ENCODE measurements around the gene MPC2. TPM values are rescaled to one million over a fixed set of nuclear protein-coding genes. Genes with fewer than 3 reads are reported as not detected.
"Not testable (repeated sequence)": the region's sequence is repeated elsewhere in the genome, so short reads cannot be mapped to it uniquely, and the experiment has no call there.

Gene MPC2
- total and polyA plus RNA-seq, 2 donors, result 67.9 to 74.4 TPM

- Histone ChIP-seq H3K27ac (ENCODE audit: low read depth in 1 of 2, low read length in 1 of 2) (no peak overlapping the region), H3K27me3 (ENCODE audit: control insufficient read depth in 2 of 2, insufficient read depth in 1 of 2, low read length in 1 of 2) (no peaks in the 10 kb centered on the region), H3K36me3 (ENCODE audit: control insufficient read depth in 2 of 2, insufficient read depth in 2 of 2, low read length in 1 of 2) (no peaks in the 10 kb centered on the region), H3K4me3 (ENCODE audit: low read length in 2 of 2) (no peak overlapping the region), H3K4me1 (ENCODE audit: control insufficient read depth in 2 of 2, insufficient read depth in 2 of 2, low read length in 2 of 2) (peaks cover 0 to 3% of the 10 kb centered on the region in 2 donors), H3K9me3 (ENCODE audit: control insufficient read depth in 2 of 2, insufficient read depth in 1 of 2, low read length in 1 of 2) (peaks cover 1 to 5% of the 10 kb centered on the region in 2 donors)
- 98% methylated on average over 4 of the region's 4 CpGs for WGBS
- DNase-seq (ENCODE audit: low read depth in 6 of 9, low spot score in 9 of 9), result peak in 1 of 9 donors; percentile 7
Observed at GRCh38 chr1:167904652-167905130, 32.2 kb downstream of the MPC2 start.

- H3K27ac ChIP-seq (ENCODE audit: low read depth in 1 of 2, low read length in 1 of 2), result no peak overlapping the region
- H3K4me1 ChIP-seq (ENCODE audit: control insufficient read depth in 2 of 2, insufficient read depth in 2 of 2, low read length in 2 of 2), result peaks cover 0 to 3% of the 10 kb centered on the region in 2 donors
- H3K4me3 ChIP-seq (ENCODE audit: low read length in 2 of 2), result no peak overlapping the region
- 97% methylated on average over 4 of the region's 4 CpGs for WGBS
- H3K9me3 ChIP-seq (ENCODE audit: control insufficient read depth in 2 of 2, insufficient read depth in 1 of 2, low read length in 1 of 2), result no peaks in the 10 kb centered on the region
- H3K27me3 ChIP-seq (ENCODE audit: control insufficient read depth in 2 of 2, insufficient read depth in 1 of 2, low read length in 1 of 2), result no peaks in the 10 kb centered on the region
- H3K36me3 ChIP-seq (ENCODE audit: control insufficient read depth in 2 of 2, insufficient read depth in 2 of 2, low read length in 1 of 2), result no peaks in the 10 kb centered on the region
- DNase-seq (ENCODE audit: low read depth in 6 of 9, low spot score in 9 of 9), result no peak
Observed at GRCh38 chr1:167900907-167901306, 36.0 kb downstream of the MPC2 start.

DNA sequence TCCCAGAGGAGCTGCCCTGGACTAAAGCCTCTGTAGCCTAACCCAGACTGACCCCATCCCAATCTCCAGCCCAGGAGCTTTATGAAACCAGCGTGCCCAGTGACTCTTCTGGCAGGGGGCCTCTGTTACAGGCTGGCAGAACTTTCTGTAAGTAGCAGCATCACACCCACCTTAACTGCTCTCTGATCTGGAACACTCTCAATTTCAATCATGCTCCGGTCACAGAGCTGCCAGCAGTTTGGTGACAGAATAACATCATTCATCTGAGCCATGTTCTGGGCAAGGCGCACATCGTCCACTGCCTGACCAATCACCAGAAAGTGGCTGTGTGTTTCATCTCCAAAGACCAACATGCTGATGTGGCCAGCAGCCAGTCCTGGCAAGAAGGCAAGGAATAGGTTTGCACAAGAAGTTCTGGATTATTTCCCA, 37.6 kb downstream of the MPC2 start:
- H3K27me3 ChIP-seq (ENCODE audit: control insufficient read depth in 2 of 2, insufficient read depth in 1 of 2, low read length in 1 of 2), result no peaks in the 10 kb centered on the region
- no peak for DNase-seq (ENCODE audit: low read depth in 6 of 9, low spot score in 9 of 9)
- H3K4me1 ChIP-seq (ENCODE audit: control insufficient read depth in 2 of 2, insufficient read depth in 2 of 2, low read length in 2 of 2), result no peaks in the 10 kb centered on the region
- no peaks in the 10 kb centered on the region for H3K9me3 ChIP-seq (ENCODE audit: control insufficient read depth in 2 of 2, insufficient read depth in 1 of 2, low read length in 1 of 2)
- no peak overlapping the region for H3K27ac ChIP-seq (ENCODE audit: low read depth in 1 of 2, low read length in 1 of 2)
- WGBS, result 97% methylated on average over 4 of the region's 4 CpGs
- no peak overlapping the region for H3K4me3 ChIP-seq (ENCODE audit: low read length in 2 of 2)
- H3K36me3 ChIP-seq (ENCODE audit: control insufficient read depth in 2 of 2, insufficient read depth in 2 of 2, low read length in 1 of 2), result no peaks in the 10 kb centered on the region

DNA sequence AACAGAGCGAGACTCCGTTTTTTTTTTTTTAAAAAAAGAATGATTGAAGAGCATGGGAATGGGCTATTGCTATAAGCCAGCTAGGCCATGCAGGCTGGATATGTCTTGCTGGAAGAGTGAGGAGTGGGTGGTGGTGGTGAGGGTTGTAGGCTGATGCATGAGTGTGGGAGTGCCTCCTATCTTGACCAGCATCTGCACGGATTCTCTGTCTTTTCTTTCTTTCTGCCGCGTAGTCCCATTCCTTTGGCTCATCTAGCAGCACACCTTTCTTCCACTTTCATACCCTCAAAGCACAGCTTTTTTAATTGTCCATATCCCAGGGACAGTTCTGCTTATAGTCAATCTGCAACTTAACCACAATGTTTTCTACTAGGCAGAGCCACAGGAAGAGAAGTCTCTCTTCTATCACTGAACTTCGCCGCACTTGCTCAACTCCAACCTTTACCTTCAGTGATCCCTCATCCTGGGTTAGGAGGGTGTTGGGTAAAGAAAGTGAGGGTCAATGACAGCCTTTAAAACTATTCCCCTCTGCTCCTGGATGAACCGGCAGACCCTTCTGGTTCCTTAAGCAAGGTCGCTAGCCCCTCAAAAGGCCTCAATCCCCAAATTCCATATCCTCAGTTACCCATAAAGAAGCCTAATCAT, 38.2 kb downstream of the MPC2 start:
- Histone ChIP-seq H3K4me3 (ENCODE audit: low read length in 2 of 2) (no peak overlapping the region), H3K36me3 (ENCODE audit: control insufficient read depth in 2 of 2, insufficient read depth in 2 of 2, low read length in 1 of 2) (no peaks in the 10 kb centered on the region), H3K27ac (ENCODE audit: low read depth in 1 of 2, low read length in 1 of 2) (no peak overlapping the region), H3K4me1 (ENCODE audit: control insufficient read depth in 2 of 2, insufficient read depth in 2 of 2, low read length in 2 of 2) (no peaks in the 10 kb centered on the region), H3K27me3 (ENCODE audit: control insufficient read depth in 2 of 2, insufficient read depth in 1 of 2, low read length in 1 of 2) (no peaks in the 10 kb centered on the region), H3K9me3 (ENCODE audit: control insufficient read depth in 2 of 2, insufficient read depth in 1 of 2, low read length in 1 of 2) (no peaks in the 10 kb centered on the region)
- no peak for DNase-seq (ENCODE audit: low read depth in 6 of 9, low spot score in 9 of 9)
- WGBS, result 98% methylated on average over 9 of the region's 9 CpGs

GRCh38 chr1:167893798-167894197, 43.1 kb downstream of the MPC2 start:
- WGBS, result 98% methylated on average over 2 of the region's 2 CpGs

DNA sequence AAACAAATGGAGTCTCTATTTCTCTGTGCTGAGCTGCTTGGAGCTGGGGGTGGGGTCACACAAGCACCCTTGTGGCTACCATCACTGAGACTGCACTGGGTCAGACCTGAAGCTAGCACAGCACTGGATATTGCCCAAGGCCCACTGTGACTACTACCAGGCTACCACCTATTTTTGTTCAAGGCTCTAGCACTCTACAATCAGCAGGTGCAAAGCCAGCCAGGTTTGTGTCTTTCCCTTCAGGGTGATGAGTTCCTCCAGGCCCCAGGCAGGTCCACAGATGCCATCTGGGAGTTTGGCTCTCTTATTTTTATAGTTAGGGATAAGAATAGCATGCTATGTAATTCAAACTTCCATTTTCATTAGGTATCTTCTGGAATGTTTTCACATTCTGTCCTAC, 46.5 kb downstream of the MPC2 start:
- Histone ChIP-seq H3K4me3 (ENCODE audit: low read length in 2 of 2) (no peak overlapping the region), H3K27ac (ENCODE audit: low read depth in 1 of 2, low read length in 1 of 2) (no peak overlapping the region), H3K9me3 (ENCODE audit: control insufficient read depth in 2 of 2, insufficient read depth in 1 of 2, low read length in 1 of 2) (no peaks in the 10 kb centered on the region), H3K27me3 (ENCODE audit: control insufficient read depth in 2 of 2, insufficient read depth in 1 of 2, low read length in 1 of 2) (no peaks in the 10 kb centered on the region), H3K4me1 (ENCODE audit: control insufficient read depth in 2 of 2, insufficient read depth in 2 of 2, low read length in 2 of 2) (no peaks in the 10 kb centered on the region), H3K36me3 (ENCODE audit: control insufficient read depth in 2 of 2, insufficient read depth in 2 of 2, low read length in 1 of 2) (no peaks in the 10 kb centered on the region)
- DNase-seq (ENCODE audit: low read depth in 6 of 9, low spot score in 9 of 9), result no peak

More at GRCh38 chr1:167893798-167894197, 43.1 kb downstream of the MPC2 start:
- Histone ChIP-seq H3K4me1 (ENCODE audit: control insufficient read depth in 2 of 2, insufficient read depth in 2 of 2, low read length in 2 of 2) (no peaks in the 10 kb centered on the region), H3K27ac (ENCODE audit: low read depth in 1 of 2, low read length in 1 of 2) (no peak overlapping the region), H3K27me3 (ENCODE audit: control insufficient read depth in 2 of 2, insufficient read depth in 1 of 2, low read length in 1 of 2) (no peaks in the 10 kb centered on the region), H3K36me3 (ENCODE audit: control insufficient read depth in 2 of 2, insufficient read depth in 2 of 2, low read length in 1 of 2) (no peaks in the 10 kb centered on the region), H3K9me3 (ENCODE audit: control insufficient read depth in 2 of 2, insufficient read depth in 1 of 2, low read length in 1 of 2) (no peaks in the 10 kb centered on the region), H3K4me3 (ENCODE audit: low read length in 2 of 2) (no peak overlapping the region)
- no peak for DNase-seq (ENCODE audit: low read depth in 6 of 9, low spot score in 9 of 9)

GRCh38 chr1:167887187-167887586, 49.7 kb downstream of the MPC2 start:
- not testable (repeated sequence) for H3K27ac ChIP-seq (ENCODE audit: low read depth in 1 of 2, low read length in 1 of 2); DNase-seq (ENCODE audit: low read depth in 6 of 9, low spot score in 9 of 9); H3K4me1 ChIP-seq (ENCODE audit: control insufficient read depth in 2 of 2, insufficient read depth in 2 of 2, low read length in 2 of 2); H3K4me3 ChIP-seq (ENCODE audit: low read length in 2 of 2); H3K27me3 ChIP-seq (ENCODE audit: control insufficient read depth in 2 of 2, insufficient read depth in 1 of 2, low read length in 1 of 2); H3K36me3 ChIP-seq (ENCODE audit: control insufficient read depth in 2 of 2, insufficient read depth in 2 of 2, low read length in 1 of 2); H3K9me3 ChIP-seq (ENCODE audit: control insufficient read depth in 2 of 2, insufficient read depth in 1 of 2, low read length in 1 of 2)
- WGBS, result 95% methylated on average over 2 of the region's 2 CpGs

DNA sequence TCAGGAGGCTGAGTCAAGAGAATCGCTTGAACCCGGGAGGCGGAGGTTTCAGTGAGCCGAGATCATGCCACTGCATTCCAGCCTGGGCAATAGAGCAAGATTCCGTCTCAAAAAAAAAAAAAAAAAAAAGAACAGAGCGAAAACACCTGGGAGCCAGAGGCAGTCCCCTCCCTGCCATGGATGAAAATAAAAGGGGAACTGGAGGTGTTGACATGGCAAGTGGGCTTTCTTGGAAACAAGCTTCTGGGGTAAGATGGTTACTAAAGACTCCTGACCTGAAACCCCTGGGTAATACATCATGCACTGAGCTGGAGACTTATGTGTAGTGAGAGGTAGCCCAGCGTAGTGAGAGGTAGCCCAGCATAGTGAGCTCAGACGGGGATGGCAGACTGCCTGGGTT, 54.5 kb downstream of the MPC2 start:
- 91% methylated on average over 8 of the region's 8 CpGs for WGBS
- H3K27me3 ChIP-seq (ENCODE audit: control insufficient read depth in 2 of 2, insufficient read depth in 1 of 2, low read length in 1 of 2), result no peaks in the 10 kb centered on the region
- no peaks in the 10 kb centered on the region for H3K36me3 ChIP-seq (ENCODE audit: control insufficient read depth in 2 of 2, insufficient read depth in 2 of 2, low read length in 1 of 2)
- H3K4me1 ChIP-seq (ENCODE audit: control insufficient read depth in 2 of 2, insufficient read depth in 2 of 2, low read length in 2 of 2), result no peaks in the 10 kb centered on the region
- H3K27ac ChIP-seq (ENCODE audit: low read depth in 1 of 2, low read length in 1 of 2), result no peak overlapping the region
- H3K4me3 ChIP-seq (ENCODE audit: low read length in 2 of 2), result no peak overlapping the region
- H3K9me3 ChIP-seq (ENCODE audit: control insufficient read depth in 2 of 2, insufficient read depth in 1 of 2, low read length in 1 of 2), result no peaks in the 10 kb centered on the region
- DNase-seq (ENCODE audit: low read depth in 6 of 9, low spot score in 9 of 9), result no peak

GRCh38 chr1:167881786-167882185, 55.1 kb downstream of the MPC2 start:
- no peaks in the 10 kb centered on the region for H3K9me3 ChIP-seq (ENCODE audit: control insufficient read depth in 2 of 2, insufficient read depth in 1 of 2, low read length in 1 of 2)
- H3K4me1 ChIP-seq (ENCODE audit: control insufficient read depth in 2 of 2, insufficient read depth in 2 of 2, low read length in 2 of 2), result no peaks in the 10 kb centered on the region
- H3K4me3 ChIP-seq (ENCODE audit: low read length in 2 of 2), result no peak overlapping the region
- DNase-seq (ENCODE audit: low read depth in 6 of 9, low spot score in 9 of 9), result no peak
- H3K27me3 ChIP-seq (ENCODE audit: control insufficient read depth in 2 of 2, insufficient read depth in 1 of 2, low read length in 1 of 2), result no peaks in the 10 kb centered on the region
- H3K27ac ChIP-seq (ENCODE audit: low read depth in 1 of 2, low read length in 1 of 2), result no peak overlapping the region
- 98% methylated on average over 3 of the region's 3 CpGs for WGBS
- H3K36me3 ChIP-seq (ENCODE audit: control insufficient read depth in 2 of 2, insufficient read depth in 2 of 2, low read length in 1 of 2), result no peaks in the 10 kb centered on the region

Data from thymus (tissue), 11 donors.